CD14-positive monocyte (primary cell): Measurements from ENCODE around the gene ERF. TPM values are rescaled to one million over a fixed set of nuclear protein-coding genes. Genes with fewer than 3 reads are reported as not detected.

Experiments
- DNase-seq, 3 donors: peaks; one replicate each; pipeline ENCODE4 v3.0.0-alpha.2; 2011 to 2022
- H2AFZ ChIP-seq: 2 replicates; pipeline ENCODE4 v1.6.0; 2012; ENCODE audit warnings: mild to moderate bottlenecking, low read depth, low read length, inconsistent platforms; ENCODE audit not compliant: insufficient read depth, poor library complexity, severe bottlenecking
- H3K27ac ChIP-seq, 2 donors: 1 replicate in 1 of 2; 2 replicates in 1 of 2; pipeline ENCODE4 v1.5.1; 2012 to 2013; ENCODE audit warnings: low read length in 2 of 2, control low read depth in 1 of 2, inconsistent platforms in 1 of 2, low read depth in 1 of 2, mild to moderate bottlenecking in 1 of 2
- H3K27me3 ChIP-seq, 2 donors: one replicate each; pipeline versions ENCODE4 v1.6.0 to v1.6.1; 2011 to 2013; ENCODE audit warnings: low read length in 2 of 2; ENCODE audit not compliant: control insufficient read depth in 2 of 2, insufficient read depth in 2 of 2
- H3K36me3 ChIP-seq, 2 donors: replicated peaks in 1 of 2; 1 replicate in 1 of 2; 2 replicates in 1 of 2; pipeline versions ENCODE4 v1.5.1 to v1.6.1; 2012 to 2013; ENCODE audit warnings: low read length in 2 of 2, control low read depth in 1 of 2, inconsistent platforms in 1 of 2, mild to moderate bottlenecking in 1 of 2; ENCODE audit not compliant: insufficient read depth in 2 of 2, control insufficient read depth in 1 of 2
- H3K4me1 ChIP-seq, 2 donors: 1 replicate in 1 of 2; 2 replicates in 1 of 2; pipeline versions ENCODE4 v1.5.1 to v1.6.1; 2012 to 2013; ENCODE audit warnings: low read length in 2 of 2, control low read depth in 1 of 2, inconsistent platforms in 1 of 2, mild to moderate bottlenecking in 1 of 2, moderate library complexity in 1 of 2; ENCODE audit not compliant: insufficient read depth in 2 of 2, control insufficient read depth in 1 of 2
- H3K4me2 ChIP-seq: replicated peaks from 2 replicates; pipeline ENCODE3; 2012; ENCODE audit warnings: low read length, moderate library complexity, mild to moderate bottlenecking; ENCODE audit not compliant: poor library complexity, severe bottlenecking; ENCODE audit errors: extremely low read depth
- H3K4me3 ChIP-seq, 3 experiments: fragments of 200-600 bp in 1 of 3; sonication (generic) in 1 of 3; replicated peaks in 1 of 3; 1 replicate in 2 of 3; 2 replicates in 1 of 3; pipeline ENCODE4 v1.5.1; 2011 to 2013; ENCODE audit warnings: low read length in 3 of 3, mild to moderate bottlenecking in 3 of 3, control low read depth in 2 of 3, low read depth in 2 of 3, inconsistent platforms in 1 of 3, moderate library complexity in 1 of 3
- H3K79me2 ChIP-seq: 2 replicates; pipeline ENCODE4 v1.6.0; 2012; ENCODE audit warnings: mild to moderate bottlenecking, control low read depth, inconsistent platforms, low read length, moderate library complexity; ENCODE audit not compliant: insufficient read depth
- H3K9ac ChIP-seq: 2 replicates; pipeline ENCODE4 v1.6.0; 2017; ENCODE audit warnings: low read length, mild to moderate bottlenecking; ENCODE audit not compliant: insufficient read depth, poor library complexity, severe bottlenecking
- H3K9me3 ChIP-seq, 2 donors: replicated peaks in 1 of 2; 1 replicate in 1 of 2; 2 replicates in 1 of 2; pipeline versions ENCODE4 v1.5.1 to v1.6.1; 2012 to 2013; ENCODE audit warnings: low read length in 2 of 2, control low read depth in 1 of 2; ENCODE audit not compliant: control insufficient read depth in 1 of 2, insufficient read depth in 1 of 2
- H4K20me1 ChIP-seq: 2 replicates; pipeline ENCODE4 v1.6.0; 2012; ENCODE audit warnings: mild to moderate bottlenecking, low read length, control low read depth, moderate library complexity; ENCODE audit not compliant: insufficient read depth
- H3K27ac Mint-ChIP-seq, 7 donors: one replicate each; pipeline ENCODE4 v1.8.0; 2020; ENCODE audit warnings: mild to moderate bottlenecking in 7 of 7, mixed read lengths in 7 of 7, moderate library complexity in 6 of 7, inconsistent platforms in 2 of 7
- H3K27me3 Mint-ChIP-seq, 3 donors: one replicate each; pipeline ENCODE4 v1.8.0; 2021 to 2022; ENCODE audit warnings: low read depth in 3 of 3, mild to moderate bottlenecking in 3 of 3, mixed read lengths in 3 of 3, moderate library complexity in 3 of 3, inconsistent platforms in 1 of 3
- H3K36me3 Mint-ChIP-seq, 2 donors: one replicate each; pipeline ENCODE4 v1.8.0; 2020; ENCODE audit warnings: mixed read lengths in 2 of 2, inconsistent platforms in 1 of 2, mild to moderate bottlenecking in 1 of 2
- H3K4me1 Mint-ChIP-seq: one replicate; pipeline ENCODE4 v1.8.0; 2020; ENCODE audit warnings: mild to moderate bottlenecking, mixed read lengths
- H3K4me3 Mint-ChIP-seq, 2 donors: one replicate each; pipeline ENCODE4 v1.8.0; 2020; ENCODE audit warnings: mild to moderate bottlenecking in 2 of 2, mixed read lengths in 2 of 2, moderate library complexity in 1 of 2
- H3K9me3 Mint-ChIP-seq, 7 donors: one replicate each; pipeline ENCODE4 v1.8.0; 2020 to 2022; ENCODE audit warnings: mixed read lengths in 7 of 7, mild to moderate bottlenecking in 6 of 7, moderate library complexity in 6 of 7, inconsistent platforms in 2 of 7
- CTCF ChIP-seq: fragments of 200-600 bp; IDR thresholded peaks from one replicate; pipeline ENCODE4 v1.8.0; 2022; ENCODE audit warnings: antibody characterized with exemption, mild to moderate bottlenecking
- WGBS: methylation state at CpG from one replicate; pipeline ENCODE4 v1.1.5; 2013; ENCODE audit warnings: missing lambda C conversion rate; ENCODE audit not compliant: insufficient coverage; 5-methylcytosine and 5-hydroxymethylcytosine counted together
- intact Hi-C, 2 donors: fragments of 100-400 bp; cut with micrococcal nuclease; formaldehyde crosslinking; loops; one replicate each; pipeline versions ENCODE4 v1.15.0 to v1.15.1; 2023
- polyA plus RNA-seq, 3 donors: library from polyadenylated mRNA; depleted of rRNA in 1 of 3; unstranded in 2 of 3; stranded (reverse) in 1 of 3; fragments of 300-500 nt in 2 of 3; fragments of >200 nt in 1 of 3; fragmentation: Illumina TruSeq in 2 of 3; gene quantifications; 1 replicate in 2 of 3; 2 replicates in 1 of 3; pipeline ENCODE4 v1.2.3, GENCODE V29; 2012 to 2021

The ERF gene
- polyA plus RNA-seq, 3 donors, result 2.3 to 42.6 (median 3.4) TPM

GRCh38 chr19:42254089-42254849 is 659 bp downstream of the ERF start:
- Mint-ChIP-seq H3K27ac (peak overlapping the region; percentile 57 to 92 (median 77)), H3K4me3 (peak overlapping the region; percentile 79 to 84), H3K27me3 (peaks cover 17 to 32% (median 24%) of the 10 kb centered on the region in 3 donors), H3K36me3 (peaks cover 9 to 11% of the 10 kb centered on the region in 2 donors), H3K9me3 (peaks cover 0 to 2% (median 0%) of the 10 kb centered on the region in 7 donors), H3K4me1 (peaks cover 39% of the 10 kb centered on the region)
- Histone ChIP-seq H3K79me2 (peaks cover 41% of the 10 kb centered on the region), H3K27ac (peak overlapping the region; percentile 85 to 88), H3K4me1 (peaks cover 40 to 47% of the 10 kb centered on the region in 2 donors), H2AFZ (no peak overlapping the region), H3K4me2 (peak overlapping the region; percentile 92), H4K20me1 (peaks cover 44% of the 10 kb centered on the region), H3K9me3 (no peaks in the 10 kb centered on the region), H3K36me3 (peaks cover 4 to 9% of the 10 kb centered on the region in 2 donors), H3K9ac (peak overlapping the region; percentile 85), H3K4me3 (peak overlapping the region; percentile 79 to 99 (median 99)), H3K27me3 (peaks cover 3 to 14% of the 10 kb centered on the region in 2 donors)
- DNase-seq, result peak in 2 of 3 donors; percentile 54 to 55
- no peak for TF ChIP-seq CTCF
- intact Hi-C loops, result loop anchor here (2.0 to 5.0 kb wide), 3 partner anchors 15 to 37 kb away; partner anchors contain the start of genes CIC (in 2 of the 2) and DEDD2 (in 1 of the 2)
- under 1% methylated on average over 56 of the region's 70 CpGs for WGBS

DNA sequence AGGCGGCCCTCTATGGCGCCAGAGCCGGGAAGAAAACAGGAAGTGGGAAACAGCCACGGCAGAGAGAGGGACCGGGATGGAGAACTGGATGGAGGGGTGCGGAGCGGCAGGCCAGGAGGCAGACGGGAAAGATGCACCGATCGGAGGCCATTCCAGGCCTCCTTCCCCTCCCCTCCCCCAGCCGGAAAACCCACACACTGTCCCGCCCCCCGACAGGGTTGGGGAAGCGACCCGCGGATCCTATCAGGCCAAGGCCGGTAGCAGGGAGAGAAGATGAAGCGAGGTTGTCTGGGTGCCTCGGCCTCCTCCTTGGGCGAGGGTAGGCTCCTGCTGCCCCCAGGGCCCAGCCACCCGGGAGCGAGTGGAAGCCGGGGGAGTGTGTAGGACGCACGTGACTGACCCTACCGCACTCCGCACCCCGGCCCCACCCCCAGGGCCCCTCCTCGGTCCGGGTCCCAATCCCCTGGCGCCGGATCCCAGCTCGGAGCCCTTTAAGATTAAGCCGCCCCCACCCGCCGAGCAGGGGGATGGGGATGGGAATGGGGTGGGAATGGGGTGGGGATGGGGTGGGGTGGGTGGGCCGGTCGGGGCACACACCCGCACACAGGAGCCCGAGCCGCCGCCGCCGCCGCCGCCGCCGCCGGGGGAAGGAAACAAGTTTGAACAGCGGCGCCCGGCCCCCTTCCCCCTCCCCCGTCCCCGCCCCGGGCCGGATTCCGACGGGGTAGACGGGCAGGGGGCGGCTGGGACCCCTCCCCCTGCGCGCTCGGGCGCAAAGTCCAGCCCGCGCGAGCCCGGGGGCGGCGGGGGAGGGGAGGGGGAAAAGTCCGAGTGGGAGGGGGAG is 1.5 kb downstream of the ERF start:
- Histone ChIP-seq H3K79me2 (peaks cover 41% of the 10 kb centered on the region), H3K4me3 (peak overlapping the region; percentile 79 to 99 (median 99)), H3K4me2 (peak overlapping the region; percentile 92), H3K27me3 (peaks cover 3 to 14% of the 10 kb centered on the region in 2 donors), H3K4me1 (peaks cover 40 to 47% of the 10 kb centered on the region in 2 donors), H3K36me3 (peaks cover 4 to 17% of the 10 kb centered on the region in 2 donors), H3K9ac (peak overlapping the region; percentile 85), H3K9me3 (no peaks in the 10 kb centered on the region), H2AFZ (no peak overlapping the region), H3K27ac (peak overlapping the region; percentile 85 to 88), H4K20me1 (peaks cover 52% of the 10 kb centered on the region)
- H3K27me3 Mint-ChIP-seq, result peaks cover 17 to 30% (median 24%) of the 10 kb centered on the region in 3 donors
- peak overlapping the region; percentile 78 to 93 (median 84) for H3K27ac Mint-ChIP-seq
- peaks cover 0 to 2% (median 0%) of the 10 kb centered on the region in 7 donors for H3K9me3 Mint-ChIP-seq
- DNase-seq, result peak in 1 of 3 donors; percentile 30
- intact Hi-C loops, result loop anchor here (2.0 to 5.0 kb wide), 3 partner anchors 15 to 36 kb away; partner anchors contain the start of genes CIC (in 2 of the 2) and DEDD2 (in 1 of the 2)
- TF ChIP-seq CTCF, result no peak
- H3K4me1 Mint-ChIP-seq, result peaks cover 39% of the 10 kb centered on the region
- H3K36me3 Mint-ChIP-seq, result peaks cover 13 to 19% of the 10 kb centered on the region in 2 donors
- peak overlapping the region; percentile 88 to 96 for H3K4me3 Mint-ChIP-seq
- 0% methylated on average over 3 of the region's 71 CpGs for WGBS
